ENCODE results near the gene PRIMPOL.
"Not testable (repeated sequence)": the region's sequence is repeated elsewhere in the genome, so short reads cannot be mapped to it uniquely, and the experiment has no call there.

The PRIMPOL gene

DNA sequence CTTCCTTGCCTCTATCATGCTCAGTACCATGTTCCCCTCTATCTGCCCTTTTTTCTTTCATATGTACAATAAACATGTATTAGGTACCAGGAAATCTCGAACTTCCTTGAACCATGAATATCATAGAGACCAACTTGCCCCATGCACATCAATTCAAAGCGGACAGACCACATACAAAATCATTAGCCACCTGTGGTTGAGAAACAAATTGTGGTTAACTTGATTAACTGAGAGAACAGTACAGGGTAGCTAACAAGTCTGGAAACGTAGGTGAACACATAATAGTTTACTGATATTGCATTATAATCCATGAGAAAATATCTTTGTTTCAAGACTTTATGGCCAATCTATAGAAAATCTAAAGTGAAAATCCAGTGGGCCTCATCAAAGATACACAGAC, 8.5 kb upstream of the PRIMPOL start:
- DNase-seq: no peak

GRCh38 chr4:184641451-184641850, 8.1 kb upstream of the PRIMPOL start:
- no peak for DNase-seq

DNA sequence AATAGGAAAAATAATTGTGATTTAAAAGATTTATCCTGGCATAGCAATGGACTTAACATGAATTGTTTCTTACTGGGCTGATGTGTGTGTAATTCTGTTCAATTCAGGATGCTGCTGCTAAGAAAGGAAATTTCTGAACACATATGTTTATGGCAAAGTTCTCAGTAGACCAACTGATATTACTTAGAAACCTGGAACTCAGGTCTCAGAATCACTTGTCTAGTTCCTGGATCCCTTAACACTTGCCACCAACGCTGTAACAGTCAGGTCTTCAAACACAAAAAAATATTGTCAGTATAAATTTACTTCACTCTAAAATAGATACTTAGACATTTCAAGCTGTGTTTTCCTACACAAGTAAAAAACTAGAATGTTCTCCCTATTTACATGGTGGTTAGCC, 5.8 kb upstream of the PRIMPOL start:
- DNase-seq: no peak

- no peak for DNase-seq
Measured at GRCh38 chr4:184644553-184645307, 4.8 kb upstream of the PRIMPOL start.

GRCh38 chr4:184645904-184646610, 3.5 kb upstream of the PRIMPOL start:
- no peak for DNase-seq

- no peak for DNase-seq
Measured at GRCh38 chr4:184647266-184648053, 2.1 kb upstream of the PRIMPOL start.

DNA sequence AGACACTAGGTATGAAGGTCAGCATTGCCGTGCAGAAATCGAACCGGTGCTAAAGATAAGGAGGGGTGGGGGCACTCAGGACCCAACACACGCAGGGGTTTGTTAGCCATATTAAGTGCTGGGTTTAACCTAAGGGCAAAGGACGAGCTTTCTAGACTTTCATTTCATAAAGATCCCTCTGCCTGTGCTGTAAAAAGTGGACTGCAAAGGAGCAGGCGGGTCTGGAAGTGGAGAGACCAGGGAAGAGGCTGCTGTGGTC, 1.6 kb upstream of the PRIMPOL start:
- no peak for DNase-seq

DNA sequence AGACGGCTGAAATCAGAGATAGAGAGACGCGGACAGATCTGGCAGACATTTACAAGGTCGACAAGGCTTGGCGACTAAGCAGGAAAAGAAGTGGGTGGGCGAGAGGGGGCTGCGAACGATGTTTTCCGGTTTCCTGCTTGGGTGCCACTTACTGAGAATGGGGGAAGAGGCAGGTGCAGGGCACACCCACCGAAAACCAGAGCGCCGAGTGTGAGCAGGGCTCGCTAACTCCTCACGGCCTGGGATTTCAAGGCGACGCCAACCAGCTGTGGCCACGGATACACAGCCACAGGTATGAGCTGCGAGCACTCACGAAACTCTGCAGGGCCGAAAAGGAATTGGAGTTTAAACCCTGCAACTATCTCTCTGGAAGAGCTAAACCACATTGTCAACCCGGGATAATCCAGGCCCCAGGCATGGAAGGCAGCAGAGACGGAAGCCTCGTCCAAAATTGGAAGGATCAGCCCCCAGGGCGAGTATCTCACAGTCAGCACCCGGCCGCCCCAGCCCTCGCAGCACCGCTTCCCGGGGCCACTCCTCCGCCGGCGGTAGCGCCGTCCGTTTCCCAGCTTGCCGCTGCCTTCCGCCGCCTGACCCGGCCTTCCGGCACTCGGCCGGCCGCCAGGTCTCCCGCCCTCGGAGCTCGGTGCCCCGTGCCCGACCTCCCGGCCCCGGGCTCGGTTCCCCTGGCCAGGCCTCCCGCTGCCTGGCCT, 1.1 kb upstream of the PRIMPOL start:
- DNase-seq: peak; percentile 29 to 32

DNA sequence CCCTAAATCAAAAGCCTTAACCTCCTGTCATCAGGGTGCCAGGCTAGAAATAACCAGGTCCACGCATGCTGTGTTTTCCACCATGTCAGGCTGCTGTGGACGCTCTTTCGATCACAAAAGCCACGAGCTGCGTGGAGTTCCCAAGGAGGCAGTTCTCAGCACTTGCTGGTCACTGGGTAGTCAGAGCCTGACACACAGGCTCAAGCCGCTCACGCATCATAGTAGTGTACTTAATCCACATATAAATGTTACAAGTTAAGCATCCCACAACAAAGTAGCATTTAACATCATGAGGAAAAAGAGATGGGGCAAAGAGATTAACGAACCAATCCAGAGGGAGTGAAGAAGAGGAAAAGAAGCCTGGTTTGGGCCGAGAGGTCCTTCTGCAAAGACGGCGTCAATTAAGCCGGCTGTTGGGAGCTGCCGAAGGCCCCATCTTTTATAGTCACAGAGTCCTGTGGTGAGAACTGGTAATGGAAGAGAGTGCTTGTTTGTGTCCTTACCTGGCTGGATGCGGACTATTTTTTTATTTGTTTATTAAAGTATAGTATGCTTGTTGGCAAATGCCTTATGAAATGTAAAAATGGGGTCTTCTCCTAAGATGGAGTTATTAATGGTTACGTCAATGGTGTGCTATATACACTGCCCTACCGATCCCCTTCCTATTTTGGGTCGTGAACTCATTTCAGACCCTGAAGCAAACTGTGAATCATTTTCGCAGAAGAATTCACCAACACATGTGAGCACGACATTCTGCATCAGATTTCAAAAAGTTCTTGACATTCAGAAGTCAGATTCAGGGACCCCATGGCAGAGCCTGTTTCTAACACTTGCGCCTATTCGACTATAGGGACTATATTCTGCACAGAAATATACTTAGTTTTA, 675 bp downstream of the PRIMPOL start:
- peak in 1 of 2 donors; percentile 19 for DNase-seq

GRCh38 chr4:184651899-184652298, 2.4 kb downstream of the PRIMPOL start:
- DNase-seq: no peak

GRCh38 chr4:184652681-184653080, 3.1 kb downstream of the PRIMPOL start:
- not testable (repeated sequence) for DNase-seq

- DNase-seq: no peak
Measured at GRCh38 chr4:184653650-184654049, 4.1 kb downstream of the PRIMPOL start.

DNA sequence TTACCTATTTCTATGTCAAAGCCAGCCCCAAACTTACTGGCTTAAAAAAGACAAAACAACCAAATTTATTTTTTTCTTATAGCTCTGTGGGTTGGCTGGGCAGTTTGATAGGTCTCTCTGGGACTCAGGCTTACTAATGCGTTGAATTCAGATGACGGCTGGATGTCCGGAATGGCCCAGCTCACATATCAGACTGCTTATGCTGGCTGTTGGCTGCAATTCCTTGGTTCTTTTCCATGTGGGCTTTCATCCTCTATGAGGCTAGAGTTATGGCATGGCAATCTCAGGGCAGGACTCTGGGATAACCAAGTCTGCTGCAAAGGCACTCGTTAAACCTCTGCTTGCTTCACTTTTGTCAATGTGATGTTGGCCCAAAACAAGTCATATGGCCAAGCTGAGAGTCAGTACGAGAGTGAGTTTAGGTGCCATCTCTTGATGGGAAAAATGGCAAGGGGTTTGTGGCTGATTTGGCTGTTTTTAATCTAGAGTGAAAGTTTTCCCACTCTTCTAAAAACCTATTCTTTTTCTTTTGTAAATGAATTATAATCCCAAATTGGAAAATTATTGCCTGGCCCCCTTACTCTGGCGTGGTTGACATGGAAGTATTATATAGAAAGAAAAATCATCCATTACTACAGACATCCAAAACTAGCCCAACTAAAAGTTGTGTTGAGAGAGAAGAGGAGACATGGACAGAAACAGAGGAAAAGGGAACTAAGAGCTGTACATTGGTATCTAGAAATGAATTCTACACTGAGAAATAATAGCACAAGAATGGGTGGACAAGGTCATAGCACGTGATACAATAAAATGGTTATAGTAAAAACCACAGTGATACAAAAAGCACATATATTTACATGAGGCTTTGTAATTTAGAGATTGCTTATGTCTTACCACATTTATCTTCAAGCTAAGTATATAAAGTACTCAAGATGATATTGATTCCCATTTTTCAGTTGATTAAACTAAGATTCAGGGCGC, 6.6 kb downstream of the PRIMPOL start:
- no peak for DNase-seq

DNA sequence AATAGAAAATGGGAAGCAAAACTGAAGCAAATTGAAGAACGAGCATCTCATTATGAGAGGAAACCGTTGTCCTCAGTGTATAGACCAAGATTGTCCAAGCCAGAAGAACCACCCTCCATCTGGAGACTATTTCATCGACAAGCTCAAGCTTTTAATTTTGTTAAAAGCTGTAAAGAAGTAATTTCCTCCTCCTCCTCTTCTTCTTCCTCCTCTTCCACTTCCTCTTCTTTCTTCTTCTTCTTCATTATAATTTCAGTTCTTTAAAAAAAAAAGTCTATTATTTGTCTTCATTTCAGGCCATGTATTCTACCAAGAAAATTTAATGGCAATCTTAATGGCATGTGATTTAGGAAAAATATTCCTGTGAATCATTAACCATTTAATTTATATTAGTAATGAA, 7.6 kb downstream of the PRIMPOL start:
- DNase-seq: no peak

DNA sequence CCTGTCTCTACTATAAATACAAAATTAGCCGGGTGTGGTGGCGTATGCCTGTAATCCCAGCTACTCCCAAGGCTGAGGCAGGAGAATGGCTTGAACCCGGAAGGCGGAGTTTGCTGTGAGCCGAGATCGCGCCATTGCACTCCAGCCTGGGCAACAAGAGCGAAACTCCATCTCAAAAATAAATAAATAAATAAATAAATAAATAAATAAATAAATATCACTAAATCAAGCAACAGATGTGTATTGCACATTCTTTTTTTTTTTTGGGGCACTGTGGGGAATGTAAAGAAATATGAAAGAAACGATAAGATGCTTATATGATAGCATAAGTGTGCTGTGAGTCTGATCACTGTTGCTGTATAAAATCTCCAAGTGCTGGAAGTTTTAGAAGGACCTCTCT, 8.3 kb downstream of the PRIMPOL start:
- DNase-seq: not testable (repeated sequence)

DNA sequence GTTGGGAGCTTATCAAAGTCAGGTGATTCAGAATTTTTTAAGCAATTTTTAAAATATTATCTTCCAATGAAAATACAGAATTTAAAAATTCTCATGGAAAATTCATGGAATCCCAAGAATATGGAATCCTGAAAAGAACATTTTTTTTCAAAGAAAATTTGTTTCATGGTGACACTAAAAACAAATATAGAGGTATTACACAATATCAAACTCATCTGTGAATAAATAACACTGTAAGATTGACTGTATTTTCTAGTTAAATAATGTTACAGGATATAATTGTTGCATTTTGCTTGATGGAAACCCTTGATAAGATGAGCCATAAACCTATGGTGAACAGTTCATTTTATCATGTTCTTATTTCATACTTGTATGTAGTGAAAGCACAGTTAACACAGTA, 11.4 kb downstream of the PRIMPOL start:
- no peak for DNase-seq

GRCh38 chr4:184662236-184662635, 12.7 kb downstream of the PRIMPOL start:
- DNase-seq: no peak

DNA sequence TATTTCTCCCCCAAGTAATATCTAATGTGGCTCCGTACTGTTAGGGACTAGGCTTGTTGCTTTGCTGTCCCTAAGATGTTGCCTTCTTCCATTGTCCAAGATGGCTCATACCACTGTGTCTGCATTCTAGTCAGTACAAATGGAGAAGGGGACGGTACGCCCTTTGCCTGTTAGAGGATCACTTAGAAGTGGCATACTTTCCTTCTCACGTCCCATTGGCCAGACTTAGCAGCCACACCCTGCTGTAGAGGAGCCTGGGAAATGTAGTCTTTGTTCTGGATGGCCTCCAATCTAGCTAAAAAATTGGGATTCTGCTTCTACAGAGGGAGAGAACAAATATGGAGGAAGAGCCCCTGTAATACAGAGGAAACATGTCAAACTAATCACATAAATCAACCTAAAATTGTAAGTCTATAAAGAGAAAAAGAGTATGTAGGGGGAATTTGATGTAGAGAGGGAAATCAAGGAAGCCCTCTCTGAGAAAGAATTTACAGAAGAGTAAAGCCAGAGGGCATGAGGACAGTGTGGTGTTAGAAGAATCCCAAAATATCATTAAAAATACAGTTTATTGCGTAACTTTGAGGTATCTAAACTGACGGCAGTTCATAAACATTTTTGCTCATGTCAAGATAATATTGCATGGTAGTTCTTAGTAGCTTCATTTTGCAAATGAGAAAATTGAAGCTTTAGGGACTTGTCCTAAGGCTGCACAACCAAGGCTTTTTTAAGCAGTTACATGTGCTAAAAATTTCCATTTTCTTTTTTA, 15.1 kb downstream of the PRIMPOL start:
- no peak for DNase-seq

DNA sequence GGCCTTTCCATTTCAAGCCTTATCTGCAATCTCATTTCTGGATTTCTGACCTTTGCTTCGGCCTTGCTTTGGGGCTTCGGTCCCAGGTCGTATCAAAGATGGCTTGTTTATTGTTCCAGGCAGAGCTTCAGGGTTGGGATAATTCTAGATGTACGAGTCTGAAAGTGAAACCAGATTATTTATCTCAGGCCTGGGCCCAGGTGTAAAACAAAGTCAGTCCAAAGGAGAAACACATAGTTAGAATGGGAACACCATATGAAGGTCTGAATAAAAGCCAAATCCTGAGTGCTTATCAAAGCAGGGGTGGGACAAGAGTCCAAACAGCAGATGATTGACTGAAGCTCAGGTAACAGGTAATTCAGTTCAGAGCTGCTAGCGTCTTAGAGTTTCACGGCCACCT, 17.1 kb downstream of the PRIMPOL start:
- no peak for DNase-seq

- no peak for DNase-seq
Measured at GRCh38 chr4:184668096-184668495, 18.6 kb downstream of the PRIMPOL start.
